Rectal smooth muscle tissue (tissue), 1 donor: Measurements from ENCODE around the gene QRICH2.
"Not testable (repeated sequence)": the region's sequence is repeated elsewhere in the genome, so short reads cannot be mapped to it uniquely, and the experiment has no call there.

Experiments used
- H3K27ac ChIP-seq: one replicate; pipeline ENCODE4 v1.7.0; 2013; ENCODE audit warnings: low read depth, low read length, inconsistent platforms
- H3K27me3 ChIP-seq: one replicate; pipeline ENCODE4 v1.7.0; 2013; ENCODE audit warnings: low read length; ENCODE audit not compliant: control insufficient read depth, insufficient read depth
- H3K36me3 ChIP-seq: one replicate; pipeline ENCODE4 v1.7.0; 2013; ENCODE audit warnings: low read length; ENCODE audit not compliant: control insufficient read depth, insufficient read depth
- H3K4me1 ChIP-seq: one replicate; pipeline ENCODE4 v1.7.0; 2013; ENCODE audit warnings: low read length; ENCODE audit not compliant: control insufficient read depth, insufficient read depth
- H3K4me3 ChIP-seq: one replicate; pipeline ENCODE4 v1.7.0; 2013; ENCODE audit warnings: low read length
- H3K9ac ChIP-seq: one replicate; pipeline ENCODE4 v1.7.0; 2013; ENCODE audit warnings: low read length

The QRICH2 gene

DNA sequence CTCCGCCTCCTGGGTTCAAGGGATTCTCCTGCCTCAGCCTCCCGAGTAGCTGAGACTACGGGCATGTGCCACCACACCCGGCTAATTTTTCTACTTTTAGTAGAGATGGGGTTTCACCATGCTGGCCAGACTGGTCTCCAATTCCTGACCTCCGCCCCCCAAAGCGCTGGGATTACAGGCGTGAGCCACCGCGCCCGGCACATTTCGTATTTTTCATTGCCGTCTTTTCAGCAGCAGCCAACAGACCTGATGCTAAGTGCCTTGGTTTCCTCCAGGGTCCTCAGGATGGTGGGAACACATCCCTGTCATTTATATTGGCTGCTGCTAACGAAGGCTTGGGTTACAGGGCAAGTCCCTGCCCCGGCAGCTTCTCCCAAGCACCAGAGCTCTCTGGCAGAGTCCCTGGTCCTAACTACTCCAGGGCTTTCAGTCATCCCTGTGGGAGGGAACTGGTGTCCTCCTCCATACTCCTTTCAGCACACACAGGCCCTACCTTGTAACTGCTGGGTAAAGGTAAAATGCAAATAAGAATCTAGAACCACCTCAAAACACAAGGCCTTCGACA is 66.3 kb downstream of the QRICH2 start:
- H3K36me3 ChIP-seq = no peaks in the 10 kb centered on the region
- H3K4me1 ChIP-seq = peaks cover 3% of the 10 kb centered on the region
- H3K27me3 ChIP-seq = peaks cover 6% of the 10 kb centered on the region
- H3K4me3 ChIP-seq = no peak overlapping the region
- H3K9ac ChIP-seq = no peak overlapping the region
- no peak overlapping the region for H3K27ac ChIP-seq

DNA sequence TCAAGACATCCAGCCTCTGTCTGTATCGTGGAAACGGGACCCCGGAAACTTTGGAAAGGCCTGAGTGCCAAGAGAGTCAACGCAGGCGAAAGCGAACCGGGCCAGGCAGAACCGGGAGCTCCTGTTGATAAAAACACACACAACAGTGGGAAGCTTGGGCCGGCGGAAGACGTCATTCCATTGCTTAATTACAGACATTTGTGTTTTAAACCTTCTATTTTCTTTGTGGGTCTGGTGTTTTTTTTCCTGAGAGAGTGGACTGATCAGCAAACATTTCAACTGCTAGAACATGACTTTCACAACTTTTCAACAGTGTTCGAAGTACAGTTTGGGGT is 66.9 kb downstream of the QRICH2 start:
- Histone ChIP-seq H3K27ac (no peak overlapping the region), H3K36me3 (no peaks in the 10 kb centered on the region), H3K4me3 (peak overlapping the region; percentile 76), H3K27me3 (peaks cover 6% of the 10 kb centered on the region), H3K4me1 (peaks cover 3% of the 10 kb centered on the region), H3K9ac (peak overlapping the region; percentile 56)

DNA sequence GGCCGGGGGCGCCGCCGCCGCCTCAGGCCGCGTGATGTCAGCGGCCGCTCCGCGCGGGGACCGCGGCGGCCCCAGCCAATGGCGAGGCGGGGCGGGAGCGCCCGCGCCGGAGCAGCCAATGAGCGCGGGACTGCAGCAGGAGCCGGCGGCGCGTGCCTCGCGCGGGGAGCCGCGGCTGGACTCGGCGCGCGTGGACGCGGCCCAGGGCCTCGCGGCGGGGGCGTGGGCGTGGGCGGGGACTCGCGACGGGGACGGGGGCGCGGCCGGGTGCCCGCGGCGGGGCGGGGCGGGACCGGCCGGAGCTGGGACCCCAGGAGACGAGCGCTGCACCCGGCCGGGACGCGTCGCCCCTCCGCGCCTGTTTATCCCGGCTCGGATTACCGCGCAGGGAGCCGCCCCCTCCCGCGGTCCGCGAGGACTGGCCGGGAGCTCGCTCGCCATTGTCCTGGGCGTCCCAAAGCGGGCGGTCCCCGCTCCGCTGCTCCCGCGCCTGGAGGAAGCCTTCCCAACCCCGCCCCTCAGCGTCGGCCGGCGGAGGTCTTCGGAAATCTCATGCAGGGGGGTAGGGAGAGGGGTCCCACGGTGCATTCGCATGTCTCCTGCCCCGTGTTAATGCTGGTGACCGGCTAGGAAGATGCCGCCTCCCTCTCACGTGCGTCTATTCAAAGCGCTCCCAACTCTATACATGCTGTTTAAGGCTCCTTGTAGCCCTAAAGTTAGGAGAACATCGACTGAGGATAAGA is 67.4 kb downstream of the QRICH2 start, which contains the start of gene RNF157:
Gene RNF157 (minus strand): TSS at position 33 of the 743 bp plus-strand sequence. CDS start 253 bp downstream, outside the sequence.
- peaks cover 6% of the 10 kb centered on the region for H3K27me3 ChIP-seq
- H3K4me3 ChIP-seq = peak within 1 kb of the TSS; percentile 76
- H3K4me1 ChIP-seq = peaks cover 3% of the 10 kb centered on the region
- no peaks in the 10 kb centered on the region for H3K36me3 ChIP-seq
- no peak within 1 kb of the TSS for H3K27ac ChIP-seq
- peak within 1 kb of the TSS; percentile 56 for H3K9ac ChIP-seq

DNA sequence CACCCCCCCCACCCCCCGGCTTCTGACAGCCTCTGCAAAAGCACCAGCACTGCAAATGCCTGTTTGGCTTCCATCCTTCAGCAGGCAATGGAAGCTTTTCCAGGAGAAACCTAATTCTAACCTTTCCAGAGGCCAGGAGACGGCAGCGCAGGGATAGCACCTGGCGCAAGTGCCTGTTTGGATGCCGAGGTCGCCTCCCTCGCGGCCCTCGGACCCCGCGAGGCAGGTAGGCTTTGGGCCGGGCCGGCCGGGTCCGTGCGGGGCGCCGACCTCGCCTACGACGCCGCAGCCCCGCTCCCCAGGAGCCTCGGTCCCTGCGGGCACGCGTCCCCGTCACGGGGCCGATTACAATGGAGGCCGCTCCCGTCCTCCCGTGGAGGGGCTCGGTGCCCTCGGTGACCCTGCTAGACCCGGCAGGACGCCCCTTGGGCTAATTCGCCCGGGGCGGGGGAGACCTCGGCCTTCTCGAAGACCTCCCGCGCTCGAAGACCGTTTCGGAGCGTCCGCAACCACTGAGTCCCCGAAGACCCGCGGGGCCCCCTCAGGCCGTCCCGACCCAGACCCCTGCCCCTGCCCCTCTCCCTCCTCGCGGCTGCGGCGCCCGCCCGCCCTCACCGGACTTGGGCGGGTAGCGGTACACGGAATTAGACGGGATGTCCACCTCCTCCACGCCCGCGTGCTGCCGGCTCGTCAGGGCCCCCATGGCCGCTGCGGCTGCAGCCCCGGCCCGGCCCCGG is 68.4 kb downstream of the QRICH2 start:
- H3K27me3 ChIP-seq = peaks cover 6% of the 10 kb centered on the region
- H3K4me1 ChIP-seq = peaks cover 3% of the 10 kb centered on the region
- no peak overlapping the region for H3K27ac ChIP-seq
- peak overlapping the region; percentile 49 for H3K9ac ChIP-seq
- no peaks in the 10 kb centered on the region for H3K36me3 ChIP-seq
- H3K4me3 ChIP-seq = peak overlapping the region; percentile 68

DNA sequence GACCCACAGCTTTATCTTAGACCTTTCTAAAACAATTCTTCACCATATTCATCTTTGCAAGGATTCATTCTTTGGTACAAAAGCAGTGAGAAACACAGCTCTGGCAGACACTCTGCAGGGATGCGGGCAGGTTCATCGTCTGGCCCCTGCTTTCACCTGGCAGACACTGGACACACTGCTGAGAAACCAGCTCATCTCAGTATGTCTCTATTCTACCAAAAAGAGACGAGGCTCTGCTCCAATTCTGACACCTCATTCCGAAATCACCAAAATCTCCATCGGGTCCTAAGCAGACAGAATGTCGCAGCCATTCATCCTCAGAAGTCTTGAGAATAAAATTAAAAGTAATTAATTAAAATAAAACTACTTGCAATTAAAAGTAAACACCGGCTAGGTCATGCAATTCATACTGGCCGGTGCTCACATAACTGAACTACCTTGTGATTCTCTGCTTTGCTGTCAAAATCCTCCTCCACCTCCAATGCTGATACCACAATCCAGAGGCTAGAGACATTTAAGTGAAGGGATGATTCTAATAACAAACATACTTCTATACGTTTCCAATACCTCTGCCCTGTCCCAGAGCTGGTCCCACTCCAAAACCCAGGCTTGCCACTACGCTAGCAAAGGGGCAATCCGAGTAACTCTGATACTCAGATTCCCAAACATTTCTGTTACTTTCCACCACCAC is 69.1 kb downstream of the QRICH2 start:
- no peaks in the 10 kb centered on the region for H3K36me3 ChIP-seq
- H3K4me3 ChIP-seq = peak overlapping the region; percentile 32
- H3K4me1 ChIP-seq = peaks cover 3% of the 10 kb centered on the region
- no peak overlapping the region for H3K27ac ChIP-seq
- peaks cover 5% of the 10 kb centered on the region for H3K27me3 ChIP-seq
- no peak overlapping the region for H3K9ac ChIP-seq

DNA sequence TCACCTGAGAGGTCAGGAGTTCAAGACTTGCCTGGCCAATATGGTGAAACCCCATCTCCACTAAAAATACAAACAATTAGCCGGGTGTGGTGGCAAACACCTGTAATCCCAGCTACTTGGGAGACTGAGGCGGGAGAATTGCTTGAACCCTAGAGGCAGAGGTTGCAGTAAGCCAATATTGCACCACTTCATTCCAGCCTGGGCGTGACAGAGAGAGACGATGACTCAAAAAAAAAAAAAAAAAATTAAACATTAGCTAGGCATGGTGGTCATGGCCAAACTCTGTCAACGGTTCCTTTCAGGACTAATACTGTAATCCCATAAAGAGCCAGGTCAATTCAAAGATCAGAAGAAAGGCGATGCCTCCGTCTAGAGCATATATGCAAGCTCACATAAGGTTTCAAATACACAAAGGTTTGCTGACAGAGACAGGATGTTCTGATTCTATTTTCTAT is 70.2 kb downstream of the QRICH2 start:
- H3K4me3 ChIP-seq = no peak overlapping the region
- H3K36me3 ChIP-seq = no peaks in the 10 kb centered on the region
- H3K27ac ChIP-seq = no peak overlapping the region
- H3K9ac ChIP-seq = no peak overlapping the region
- peaks cover 3% of the 10 kb centered on the region for H3K4me1 ChIP-seq
- H3K27me3 ChIP-seq = peaks cover 3% of the 10 kb centered on the region

DNA sequence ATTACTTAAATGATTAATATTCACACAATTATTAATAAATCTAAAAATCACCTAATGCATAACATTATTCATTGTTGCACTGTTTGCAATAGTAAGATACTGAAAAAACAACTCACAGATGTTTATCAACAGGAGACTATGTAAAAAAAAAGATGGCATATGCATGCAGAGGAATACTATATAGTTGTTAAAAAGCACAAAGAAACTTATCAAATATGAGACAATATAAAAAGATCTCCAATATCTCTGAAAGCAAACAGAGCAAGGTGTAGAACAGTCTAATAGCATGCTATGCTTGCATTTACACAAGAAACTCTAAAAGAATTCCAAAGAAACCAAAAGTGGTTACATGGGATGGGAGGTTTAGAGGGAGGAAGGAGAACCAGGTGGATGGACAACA is 71.5 kb downstream of the QRICH2 start:
- H3K27me3 ChIP-seq = no peaks in the 10 kb centered on the region
- peaks cover 3% of the 10 kb centered on the region for H3K4me1 ChIP-seq
- no peaks in the 10 kb centered on the region for H3K36me3 ChIP-seq
- H3K4me3 ChIP-seq = no peak overlapping the region
- no peak overlapping the region for H3K27ac ChIP-seq
- no peak overlapping the region for H3K9ac ChIP-seq

DNA sequence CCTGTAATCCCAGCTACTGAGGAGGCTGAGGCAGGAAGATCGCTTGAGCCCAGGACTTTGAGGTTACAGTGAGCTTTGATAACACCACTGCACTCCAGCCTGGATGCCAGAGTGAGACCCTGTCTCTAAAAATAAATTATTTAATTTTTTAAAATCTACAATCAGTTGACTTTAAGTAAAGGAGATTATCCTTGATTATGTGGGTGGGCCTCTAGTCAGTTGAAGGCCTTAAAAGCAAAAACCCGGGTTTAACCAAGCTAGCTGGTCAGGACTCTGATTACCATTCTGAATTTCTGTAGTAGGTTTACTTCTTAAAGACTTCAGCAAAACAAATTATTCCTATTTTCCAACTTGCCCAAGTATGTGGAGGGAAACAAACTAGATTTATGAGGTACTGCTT is 72.2 kb downstream of the QRICH2 start:
- H3K27me3 ChIP-seq = no peaks in the 10 kb centered on the region
- H3K27ac ChIP-seq = no peak overlapping the region
- H3K4me1 ChIP-seq = peaks cover under 1% of the 10 kb centered on the region
- no peaks in the 10 kb centered on the region for H3K36me3 ChIP-seq
- no peak overlapping the region for H3K4me3 ChIP-seq
- no peak overlapping the region for H3K9ac ChIP-seq

DNA sequence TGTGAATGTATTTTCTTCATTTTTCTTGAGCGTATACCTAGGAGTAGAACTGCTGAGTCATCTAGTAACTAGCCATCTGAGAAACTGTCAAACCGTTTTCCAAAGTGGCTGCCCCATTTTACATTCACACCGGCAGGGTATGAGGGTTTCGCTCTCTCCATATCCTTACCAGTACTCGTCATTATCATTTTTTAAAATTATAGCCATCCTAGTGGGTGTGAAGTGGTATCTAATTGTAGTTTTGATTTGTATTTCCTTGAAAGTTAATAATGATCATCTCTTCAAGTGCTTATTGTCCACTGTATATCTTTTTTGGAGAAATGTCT is 73.8 kb downstream of the QRICH2 start:
- Histone ChIP-seq H3K4me3 (no peak overlapping the region), H3K27me3 (no peaks in the 10 kb centered on the region), H3K9ac (no peak overlapping the region), H3K4me1 (no peaks in the 10 kb centered on the region), H3K36me3 (no peaks in the 10 kb centered on the region), H3K27ac (no peak overlapping the region)

DNA sequence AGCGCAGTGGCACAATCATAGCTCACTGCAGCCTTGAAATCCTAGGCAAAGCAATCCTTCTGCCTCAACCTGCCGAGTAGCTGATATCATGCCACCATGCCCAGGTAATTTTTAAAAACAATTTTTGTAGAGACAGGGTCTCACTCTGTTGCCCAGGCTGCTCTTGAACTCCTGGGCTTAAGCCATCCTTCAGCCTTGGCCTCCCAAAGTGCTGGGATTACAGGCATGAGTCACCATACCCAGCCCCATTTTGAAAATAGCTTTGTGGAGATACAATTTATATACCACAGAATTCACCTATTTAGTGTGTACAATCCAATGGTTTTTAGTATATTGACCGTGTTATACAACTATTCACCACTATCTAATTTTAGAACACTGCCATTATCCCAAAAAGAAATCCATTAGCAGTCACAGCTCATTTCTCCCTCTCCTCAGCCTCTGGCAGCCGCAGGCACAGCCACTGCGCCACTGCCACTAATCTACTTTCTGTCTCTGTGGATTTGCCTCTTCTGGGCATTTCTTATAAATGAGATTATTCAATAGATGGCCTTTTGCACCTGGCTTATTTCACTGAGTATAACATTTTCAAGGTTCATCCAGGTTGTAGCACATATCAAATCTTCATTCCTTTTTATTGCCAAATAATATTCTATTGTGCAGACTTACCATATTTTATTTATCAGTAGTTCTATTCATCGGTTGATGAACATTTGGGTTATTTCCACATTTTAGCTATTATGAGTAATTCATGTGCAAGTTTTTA is 74.3 kb downstream of the QRICH2 start:
- Histone ChIP-seq H3K36me3 (no peaks in the 10 kb centered on the region), H3K27ac (no peak overlapping the region), H3K4me1 (no peaks in the 10 kb centered on the region), H3K27me3 (no peaks in the 10 kb centered on the region), H3K9ac (no peak overlapping the region), H3K4me3 (no peak overlapping the region)

DNA sequence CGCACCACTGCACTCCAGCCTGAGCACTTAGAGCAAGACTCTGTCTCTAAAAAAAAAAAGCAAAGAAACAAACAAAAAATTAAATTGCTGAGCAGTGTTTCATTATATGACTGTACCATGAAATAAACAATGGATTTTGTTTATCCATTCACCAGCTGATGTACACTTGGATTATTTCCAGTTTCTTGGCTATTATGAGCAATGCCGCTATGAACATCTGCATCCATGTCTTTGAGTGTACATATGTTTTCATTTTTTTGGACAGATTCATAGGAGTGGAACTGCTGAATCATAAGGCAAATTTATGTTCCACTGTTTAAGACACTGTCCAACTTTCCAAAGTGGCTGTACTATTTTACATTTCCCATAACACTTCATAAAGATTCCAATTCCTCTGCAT is 75.7 kb downstream of the QRICH2 start:
- Histone ChIP-seq H3K4me3 (no peak overlapping the region), H3K27ac (no peak overlapping the region), H3K4me1 (no peaks in the 10 kb centered on the region), H3K27me3 (no peaks in the 10 kb centered on the region), H3K36me3 (no peaks in the 10 kb centered on the region), H3K9ac (no peak overlapping the region)

DNA sequence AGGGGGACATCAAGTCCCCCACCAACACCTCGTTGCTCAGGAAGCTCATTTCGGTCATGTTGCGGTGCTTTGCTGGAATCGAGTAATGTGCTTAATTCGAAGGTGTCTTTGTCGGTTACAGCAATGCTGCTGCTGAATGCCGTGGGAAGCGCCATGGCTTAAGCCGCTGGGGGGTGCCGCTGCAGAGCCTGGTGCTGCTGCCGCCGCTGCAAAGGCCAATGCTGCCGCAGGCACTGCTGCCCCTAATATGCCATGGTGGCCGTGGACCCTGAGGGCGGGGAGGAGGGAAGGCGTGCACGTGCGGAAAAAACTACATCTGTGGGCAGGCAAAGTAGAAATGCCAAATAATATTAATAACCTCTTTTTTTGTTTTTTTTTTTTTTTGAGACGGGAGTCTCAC is 81.3 kb downstream of the QRICH2 start:
- not testable (repeated sequence) for H3K9ac ChIP-seq, H3K36me3 ChIP-seq, H3K4me3 ChIP-seq, H3K27me3 ChIP-seq, H3K4me1 ChIP-seq, H3K27ac ChIP-seq
